ENCODE measurements around the gene CDC42BPA. TPM values are rescaled to one million over a fixed set of nuclear protein-coding genes. Genes with fewer than 3 reads are reported as not detected.

Gene CDC42BPA
- total and polyA plus RNA-seq, 8 donors, result 6.2 to 198 (median 64.5) TPM

DNA sequence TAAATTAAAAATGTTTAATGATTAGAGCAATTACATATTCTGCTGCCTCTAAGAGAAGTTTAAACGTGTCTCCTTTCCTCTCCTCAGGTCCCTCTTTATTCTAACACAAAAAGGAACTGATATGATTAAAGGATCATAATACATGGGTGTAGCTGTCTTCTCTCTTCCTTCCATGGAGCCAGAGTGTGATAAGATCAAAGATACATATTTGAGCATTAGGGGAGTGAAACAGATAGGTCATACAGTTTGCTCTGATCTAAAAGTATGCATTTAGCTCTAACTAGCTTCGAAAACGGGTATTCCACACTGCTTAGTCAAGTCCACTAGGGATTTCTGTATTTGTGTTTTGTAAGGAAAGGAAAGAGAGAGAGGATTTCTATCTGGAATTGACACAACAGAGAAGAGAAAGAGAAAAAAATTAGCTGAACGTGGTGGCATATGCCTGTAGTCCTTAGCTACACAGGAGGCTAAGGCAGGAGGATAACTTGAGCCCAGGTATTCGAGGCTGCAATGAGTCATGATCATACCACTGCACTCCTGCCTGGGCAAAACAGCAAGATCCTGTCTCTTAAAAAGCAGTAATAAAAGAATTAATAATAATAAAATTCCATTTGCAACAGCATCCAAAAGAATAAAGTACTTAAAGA, 63.1 kb downstream of the CDC42BPA start:
- no peak overlapping the region for H3K27ac ChIP-seq
- H3K27me3 ChIP-seq, result no peaks in the 10 kb centered on the region
- TF ChIP-seq POLR2AphosphoS5 (IDR thresholded peaks at IDR 0.05) (no peak), CTCF (IDR thresholded peaks at IDR 0.05) (no peak), EP300 (IDR thresholded peaks at IDR 0.05) (no peak), POLR2A (IDR thresholded peaks at IDR 0.05) (no peak)
- no peaks in the 10 kb centered on the region for H3K9me3 ChIP-seq
- intact Hi-C loops (cut with DNase I; ENCODE audit: low total_unique reads), result no loop called here
- H3K36me3 ChIP-seq, result peaks cover 0 to 4% (median 3%) of the 10 kb centered on the region in 4 donors
- H3K4me3 ChIP-seq, result no peak overlapping the region
- no peak for DNase-seq
- H3K4me1 ChIP-seq, result peaks cover 0 to 4% (median 2%) of the 10 kb centered on the region in 4 donors
- WGBS, 5 donors, result 44 to 59% (median 52%) methylated on average over 5 of the region's 5 CpGs

DNA sequence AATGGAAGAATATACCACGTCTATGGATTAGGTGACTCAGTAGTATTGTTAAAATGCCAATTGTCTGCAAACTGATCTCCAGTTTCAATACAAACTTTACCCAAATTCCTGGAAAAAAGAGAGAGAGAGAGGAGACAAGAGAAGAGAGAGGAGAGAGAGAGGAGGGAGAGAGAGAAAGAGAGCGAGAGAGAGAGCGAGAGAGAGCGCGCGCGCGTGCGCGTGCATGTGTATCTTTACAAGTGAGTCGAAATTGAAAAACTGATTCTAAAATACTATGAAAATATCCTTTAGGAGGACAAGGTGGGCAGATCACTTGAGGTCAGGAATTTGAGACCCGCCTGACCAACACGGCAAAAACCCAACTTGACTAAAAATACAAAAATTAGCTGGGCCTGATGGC, 65.2 kb downstream of the CDC42BPA start:
- Histone ChIP-seq H3K27ac (no peak overlapping the region), H3K4me1 (peaks cover 0 to 4% (median 2%) of the 10 kb centered on the region in 4 donors), H3K27me3 (no peaks in the 10 kb centered on the region), H3K36me3 (peaks cover 0 to 4% (median 3%) of the 10 kb centered on the region in 4 donors), H3K9me3 (no peaks in the 10 kb centered on the region), H3K4me3 (no peak overlapping the region)
- intact Hi-C loops (cut with DNase I; ENCODE audit: low total_unique reads), result no loop called here
- TF ChIP-seq POLR2A (IDR thresholded peaks at IDR 0.05) (no peak), CTCF (IDR thresholded peaks at IDR 0.05) (no peak), EP300 (IDR thresholded peaks at IDR 0.05) (no peak), POLR2AphosphoS5 (IDR thresholded peaks at IDR 0.05) (no peak)
- 90 to 97% (median 94%) methylated on average over 13 of the region's 13 CpGs for WGBS, 5 donors
- no peak for DNase-seq

DNA sequence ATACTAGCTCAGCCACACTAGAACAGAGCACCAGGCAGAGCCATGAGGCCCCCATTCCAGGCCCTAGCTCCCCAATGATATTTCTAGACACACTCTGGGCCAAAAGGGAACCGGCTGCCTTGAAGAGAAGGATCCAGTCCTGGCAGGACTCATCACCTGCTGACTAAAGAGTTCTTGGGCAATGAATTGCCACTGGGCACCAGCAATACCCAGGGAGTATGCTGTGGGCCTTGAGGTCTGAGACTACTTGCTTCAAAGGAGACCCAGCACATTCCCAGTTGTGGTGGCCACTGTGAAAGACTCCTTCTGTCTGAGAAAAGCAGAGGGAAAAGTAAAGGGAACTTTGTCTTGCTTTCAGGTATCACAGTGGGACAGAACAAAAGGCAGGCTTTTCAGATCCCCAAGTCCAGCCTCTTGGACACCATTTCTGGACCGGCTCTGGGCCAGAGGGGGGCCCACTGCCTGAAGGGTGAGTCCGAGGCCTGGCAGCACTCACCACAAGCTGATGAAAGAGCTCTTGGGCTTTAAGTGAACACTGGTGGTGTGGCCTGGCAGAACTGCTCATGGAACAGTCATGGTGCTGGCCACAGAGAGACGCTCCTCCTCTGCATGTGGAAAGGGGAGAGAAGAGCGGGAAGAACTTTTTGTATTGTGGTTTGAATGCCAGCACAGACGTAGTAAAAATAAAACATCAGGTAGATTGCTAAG, 72.5 kb downstream of the CDC42BPA start:
- Histone ChIP-seq H3K36me3 (no peaks in the 10 kb centered on the region), H3K4me3 (no peak overlapping the region), H3K4me1 (peaks cover 0 to 37% (median 17%) of the 10 kb centered on the region in 4 donors), H3K27ac (no peak overlapping the region), H3K9me3 (no peaks in the 10 kb centered on the region), H3K27me3 (no peaks in the 10 kb centered on the region)
- intact Hi-C loops (cut with DNase I; ENCODE audit: low total_unique reads), result no loop called here
- no peak for TF ChIP-seq POLR2A (IDR thresholded peaks at IDR 0.05)
- TF ChIP-seq CTCF (IDR thresholded peaks at IDR 0.05), result no peak
- no peak for TF ChIP-seq EP300 (IDR thresholded peaks at IDR 0.05)
- no peak for TF ChIP-seq POLR2AphosphoS5 (IDR thresholded peaks at IDR 0.05)
- no peak for DNase-seq
- 75 to 92% (median 89%) methylated on average over 5 to 6 of the region's 6 CpGs for WGBS, 5 donors

DNA sequence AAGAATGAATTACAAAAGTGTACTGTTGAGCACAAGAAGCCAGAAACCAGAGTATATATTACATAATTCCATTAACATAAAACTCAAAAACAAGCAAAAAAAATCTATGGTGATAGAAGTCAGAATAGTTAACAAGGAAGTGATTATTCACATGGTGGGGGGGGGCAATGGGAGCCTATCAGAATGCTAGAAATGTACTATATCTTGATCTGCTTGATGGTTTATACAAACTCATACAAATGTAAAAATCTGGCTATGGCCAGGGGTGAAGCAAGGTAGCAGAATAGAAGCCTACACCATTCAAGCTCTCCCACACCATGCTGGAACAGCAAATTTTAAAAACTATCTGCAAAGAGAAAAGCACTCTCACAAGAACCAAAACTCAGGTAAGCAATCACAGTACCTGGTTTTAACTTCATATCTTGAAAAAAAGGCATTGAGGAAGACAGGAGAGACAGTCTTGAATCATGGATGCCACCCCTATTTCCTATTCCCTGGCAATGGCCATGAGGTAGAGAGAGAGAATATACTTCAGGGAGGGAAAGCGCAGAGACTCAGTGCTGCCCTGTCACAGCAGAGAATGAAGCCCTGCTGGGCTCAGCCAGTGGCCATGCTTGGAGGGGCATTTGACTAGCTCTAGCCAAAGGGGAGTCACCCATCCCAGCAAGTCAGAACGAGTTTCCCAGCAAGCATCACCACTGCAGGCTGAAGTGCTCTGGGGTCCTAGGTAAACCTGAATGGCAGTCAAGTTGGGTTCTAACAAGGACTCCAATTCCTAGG, 73.8 kb downstream of the CDC42BPA start:
- intact Hi-C loops (cut with DNase I; ENCODE audit: low total_unique reads), result no loop called here
- no peak overlapping the region for H3K4me3 ChIP-seq
- no peak for TF ChIP-seq POLR2A (IDR thresholded peaks at IDR 0.05)
- TF ChIP-seq POLR2AphosphoS5 (IDR thresholded peaks at IDR 0.05), result no peak
- TF ChIP-seq EP300 (IDR thresholded peaks at IDR 0.05), result no peak
- TF ChIP-seq CTCF (IDR thresholded peaks at IDR 0.05), result no peak
- WGBS, 5 donors, result 70 to 89% (median 81%) methylated on average over 2 of the region's 2 CpGs
- H3K9me3 ChIP-seq, result no peaks in the 10 kb centered on the region
- peak overlapping the region in 4 of 5 donors; percentile 2 to 59 (median 37) for H3K27ac ChIP-seq
- H3K36me3 ChIP-seq, result no peaks in the 10 kb centered on the region
- H3K4me1 ChIP-seq, result peaks cover 4 to 43% (median 20%) of the 10 kb centered on the region in 4 donors
- DNase-seq, result peak in 1 of 2 donors; percentile 55
- H3K27me3 ChIP-seq, result no peaks in the 10 kb centered on the region

Data from stomach (tissue), 9 donors.